HL-60 (cell line): ENCODE results near the gene SCGB1D2.

ENCODE experiments used
- DNase-seq, 2 experiments: peaks; one replicate each; pipeline ENCODE4 v3.0.0-alpha.2; 2010 to 2020; ENCODE audit warnings: low read depth in 1 of 2, low spot score in 1 of 2
- H3K27ac ChIP-seq: fragments of 250-450 bp; sonication (Bioruptor Pico); replicated peaks from 2 replicates; pipeline ENCODE4 v1.5.1; 2020; ENCODE audit warnings: mild to moderate bottlenecking, moderate library complexity
- H3K27me3 ChIP-seq: fragments of 250-450 bp; sonication (Bioruptor Pico); 2 replicates; pipeline ENCODE4 v1.5.1; 2021; ENCODE audit warnings: mild to moderate bottlenecking, moderate library complexity; ENCODE audit not compliant: insufficient read depth, poor library complexity, severe bottlenecking
- H3K4me3 ChIP-seq: replicated peaks from 2 replicates; pipeline ENCODE4 v1.5.1; 2011; ENCODE audit warnings: mild to moderate bottlenecking, control low read depth, low read length; ENCODE audit not compliant: insufficient read depth
- CTCF ChIP-seq: IDR thresholded peaks from one replicate; pipeline ENCODE4 v1.5.1; 2011; ENCODE audit warnings: low read length, control low read depth, inconsistent platforms; ENCODE audit not compliant: insufficient read depth
- GABPA ChIP-seq: IDR thresholded peaks from 2 replicates; pipeline ENCODE4 v1.6.1; 2012; ENCODE audit warnings: low read depth
- POLR2AphosphoS5 ChIP-seq: IDR thresholded peaks from 2 replicates; pipeline ENCODE4 v1.6.1; 2012; ENCODE audit warnings: low read depth
- REST ChIP-seq: IDR thresholded peaks from 2 replicates; pipeline ENCODE4 v1.6.1; 2012; ENCODE audit warnings: low read depth; ENCODE audit not compliant: insufficient replicate concordance
- SPI1 ChIP-seq: IDR thresholded peaks from 2 replicates; pipeline ENCODE4 v1.6.1; 2012; ENCODE audit warnings: low read depth, mild to moderate bottlenecking, borderline replicate concordance

The SCGB1D2 gene

GRCh38 chr11:62264004-62264403 is 22.0 kb downstream of the SCGB1D2 start:
- no peak overlapping the region for H3K4me3 ChIP-seq
- no peak overlapping the region for H3K27ac ChIP-seq
- no peak for DNase-seq
- peaks cover 5% of the 10 kb centered on the region for H3K27me3 ChIP-seq
- TF ChIP-seq REST (no peak), POLR2AphosphoS5 (no peak), SPI1 (no peak)

- no peak for DNase-seq
- TF ChIP-seq POLR2AphosphoS5 (no peak), REST (no peak), SPI1 (no peak), GABPA (no peak), CTCF (no peak)
- H3K27ac ChIP-seq, result no peak overlapping the region
- peaks cover 8% of the 10 kb centered on the region for H3K27me3 ChIP-seq
- H3K4me3 ChIP-seq, result no peak overlapping the region
These were observed 24.5 kb downstream of the SCGB1D2 start for GRCh38 chr11:62266558-62266957.

- Histone ChIP-seq H3K27me3 (peaks cover 8% of the 10 kb centered on the region), H3K27ac (no peak overlapping the region), H3K4me3 (no peak overlapping the region)
- no peak for TF ChIP-seq POLR2AphosphoS5
- no peak for TF ChIP-seq GABPA
- no peak for TF ChIP-seq REST
- no peak for TF ChIP-seq SPI1
- TF ChIP-seq CTCF, result no peak
- no peak for DNase-seq
These were observed 25.0 kb downstream of the SCGB1D2 start for GRCh38 chr11:62267050-62267449.

GRCh38 chr11:62267576-62267975 is 25.5 kb downstream of the SCGB1D2 start:
- DNase-seq, result no peak
- peaks cover 8% of the 10 kb centered on the region for H3K27me3 ChIP-seq
- no peak for TF ChIP-seq REST
- TF ChIP-seq SPI1, result no peak

More at GRCh38 chr11:62267576-62267975, 25.5 kb downstream of the SCGB1D2 start:
- Histone ChIP-seq H3K4me3 (no peak overlapping the region), H3K27ac (no peak overlapping the region)
